Islet of Langerhans (tissue), 1 donor: ENCODE data around the gene KIF4B.
"Not testable (repeated sequence)": the region's sequence is repeated elsewhere in the genome, so short reads cannot be mapped to it uniquely, and the experiment has no call there.

Experiments
- FAIRE-seq: peaks from one replicate; lab custom pipeline; 2011; peaks lifted over from hg19 to GRCh38; lab: Jason Lieb, UNC

Gene KIF4B

GRCh38 chr5:155010881-155011280 is 2.7 kb upstream of the KIF4B start:
- no peak for FAIRE-seq

GRCh38 chr5:155015239-155015638 is 1.7 kb downstream of the KIF4B start:
- FAIRE-seq: no peak

- no peak for FAIRE-seq
These were observed 4.1 kb downstream of the KIF4B start for GRCh38 chr5:155017610-155018009.

GRCh38 chr5:155019601-155020226 is 6.2 kb downstream of the KIF4B start:
- no peak for FAIRE-seq

GRCh38 chr5:155021842-155022241 is 8.3 kb downstream of the KIF4B start:
- no peak for FAIRE-seq

GRCh38 chr5:155023320-155023719 is 9.8 kb downstream of the KIF4B start:
- no peak for FAIRE-seq

- no peak for FAIRE-seq
These were observed 10.5 kb downstream of the KIF4B start for GRCh38 chr5:155024015-155024414.

GRCh38 chr5:155025895-155026294 is 12.3 kb downstream of the KIF4B start:
- no peak for FAIRE-seq

- FAIRE-seq: no peak
These were observed 14.6 kb downstream of the KIF4B start for GRCh38 chr5:155027993-155028629.

- FAIRE-seq: no peak
These were observed 15.7 kb downstream of the KIF4B start for GRCh38 chr5:155029240-155029639.

GRCh38 chr5:155034145-155034744 is 20.7 kb downstream of the KIF4B start:
- not testable (repeated sequence) for FAIRE-seq

GRCh38 chr5:155035087-155035486 is 21.5 kb downstream of the KIF4B start:
- FAIRE-seq: not testable (repeated sequence)

- FAIRE-seq: no peak
These were observed 27.6 kb downstream of the KIF4B start for GRCh38 chr5:155040984-155041653.

GRCh38 chr5:155044591-155044990 is 31.0 kb downstream of the KIF4B start:
- FAIRE-seq: no peak

- FAIRE-seq: no peak
These were observed 33.0 kb downstream of the KIF4B start for GRCh38 chr5:155046591-155046990.

- no peak for FAIRE-seq
These were observed 34.3 kb downstream of the KIF4B start for GRCh38 chr5:155047818-155048217.

- FAIRE-seq: no peak
These were observed 36.2 kb downstream of the KIF4B start for GRCh38 chr5:155049569-155050383.

GRCh38 chr5:155050384-155051019 is 36.9 kb downstream of the KIF4B start:
- no peak for FAIRE-seq

GRCh38 chr5:155052532-155052931 is 39.0 kb downstream of the KIF4B start:
- FAIRE-seq: no peak

- no peak for FAIRE-seq
These were observed 39.9 kb downstream of the KIF4B start for GRCh38 chr5:155053501-155053900.

- FAIRE-seq: no peak
These were observed 43.2 kb downstream of the KIF4B start for GRCh38 chr5:155056644-155057269.
